HG03139 (cell line): ENCODE data around the gene TRIM41.
"Not testable (repeated sequence)": the region's sequence is repeated elsewhere in the genome, so short reads cannot be mapped to it uniquely, and the experiment has no call there.

Experiments used
- ATAC-seq: cut with Tn5 transposase; IDR thresholded peaks from one replicate; pipeline ENCODE4 v1.9.1; 2021; ENCODE audit not compliant: unreplicated experiment

Gene TRIM41

GRCh38 chr5:181210148-181210547 is 12.9 kb upstream of the TRIM41 start:
- not testable (repeated sequence) for ATAC-seq

DNA sequence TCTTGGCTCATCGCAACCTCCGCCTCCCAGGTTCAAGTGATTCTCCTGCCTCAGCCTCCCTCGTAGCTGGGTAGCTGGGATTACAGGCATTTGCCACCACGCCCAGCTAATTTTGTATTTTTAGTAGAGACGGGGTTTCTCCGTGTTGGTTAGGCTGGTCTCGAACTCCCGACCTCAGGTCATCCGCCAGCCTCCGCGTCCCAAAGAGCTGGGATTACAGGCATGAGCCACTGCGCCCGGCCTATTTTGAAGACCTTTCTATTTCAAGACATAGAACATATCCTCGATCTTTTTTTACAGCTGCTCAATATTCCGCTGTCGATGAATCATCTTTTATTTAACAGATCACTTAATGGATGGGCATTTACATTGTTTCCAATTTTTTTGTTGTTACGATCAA is 12.4 kb upstream of the TRIM41 start:
- not testable (repeated sequence) for ATAC-seq

GRCh38 chr5:181211208-181211607 is 11.9 kb upstream of the TRIM41 start:
- no peak for ATAC-seq

DNA sequence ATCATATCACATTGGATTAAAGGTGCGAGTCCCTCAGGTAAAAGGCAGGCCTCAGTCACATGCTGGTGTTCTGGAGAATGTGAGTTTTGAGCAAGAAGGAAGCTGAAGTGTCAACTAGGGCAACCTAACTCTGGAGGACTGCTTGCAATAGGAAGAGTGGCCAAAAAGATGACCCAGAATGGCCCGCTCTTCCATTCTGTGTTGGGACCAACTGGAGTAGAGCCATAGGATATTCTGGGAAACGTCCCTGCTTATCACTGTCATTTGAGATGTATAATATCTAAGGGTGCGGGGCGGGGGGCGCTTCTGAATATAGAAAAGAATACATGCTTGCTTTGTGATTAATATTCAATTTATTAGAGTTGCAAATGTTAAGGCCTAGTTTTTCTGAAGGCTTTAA is 11.0 kb upstream of the TRIM41 start:
- no peak for ATAC-seq

- no peak for ATAC-seq
These were observed 10.1 kb upstream of the TRIM41 start for GRCh38 chr5:181212934-181213333.

DNA sequence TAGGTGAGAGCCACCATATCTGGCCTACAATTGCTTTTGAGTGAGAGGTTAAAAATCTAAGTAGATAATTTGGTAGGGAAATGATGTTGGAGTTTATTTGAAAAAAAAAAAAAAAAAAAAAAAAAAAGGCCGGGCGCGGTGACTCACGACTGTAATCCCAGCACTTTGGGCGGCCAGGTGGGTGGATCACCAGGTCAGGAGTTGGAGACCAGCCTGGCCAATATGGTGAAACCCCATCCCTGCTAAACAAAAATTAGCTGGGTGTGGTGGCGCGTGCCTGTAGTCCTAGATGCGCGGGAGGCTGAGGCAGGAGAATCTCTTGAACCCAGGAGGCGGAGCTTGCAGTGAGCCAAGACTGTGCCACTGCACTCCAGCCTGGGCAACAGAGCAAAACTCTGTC is 8.8 kb upstream of the TRIM41 start:
- not testable (repeated sequence) for ATAC-seq

- no peak for ATAC-seq
These were observed 6.8 kb upstream of the TRIM41 start for GRCh38 chr5:181215997-181216989.

DNA sequence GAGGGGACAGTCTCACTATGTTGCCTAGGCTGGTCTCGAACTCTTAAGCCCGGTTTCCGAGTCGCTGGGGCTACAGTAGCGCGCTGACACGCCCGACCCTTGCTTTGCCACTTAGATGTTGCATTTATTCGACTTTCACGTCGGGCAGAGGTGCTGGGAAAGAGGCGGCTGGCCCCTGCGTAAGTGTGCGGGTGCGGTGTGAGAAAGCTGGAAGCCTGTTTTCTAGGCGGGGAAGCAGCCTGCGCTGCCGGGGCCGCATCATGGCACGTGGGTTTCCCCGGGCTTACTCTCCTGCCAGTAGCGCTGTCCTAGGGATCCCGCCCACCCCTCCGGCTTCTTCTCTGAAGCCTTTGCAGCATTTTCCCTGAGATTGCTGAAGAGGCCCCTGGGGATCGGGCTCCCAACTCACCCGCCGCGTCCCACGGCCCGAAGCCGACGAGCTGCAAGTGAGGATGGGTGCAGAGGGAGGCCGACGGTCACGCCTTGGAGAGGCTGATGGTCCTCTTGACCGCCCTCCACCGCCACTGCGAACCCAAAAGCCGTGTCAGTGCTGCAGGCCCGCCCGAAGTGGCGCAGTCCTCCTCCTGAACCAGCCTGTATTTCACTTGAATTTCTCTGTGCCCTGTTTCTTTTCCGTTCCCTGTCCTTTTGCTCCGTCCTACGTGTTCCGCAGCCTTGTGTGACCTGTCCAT is 5.8 kb upstream of the TRIM41 start:
- no peak for ATAC-seq

DNA sequence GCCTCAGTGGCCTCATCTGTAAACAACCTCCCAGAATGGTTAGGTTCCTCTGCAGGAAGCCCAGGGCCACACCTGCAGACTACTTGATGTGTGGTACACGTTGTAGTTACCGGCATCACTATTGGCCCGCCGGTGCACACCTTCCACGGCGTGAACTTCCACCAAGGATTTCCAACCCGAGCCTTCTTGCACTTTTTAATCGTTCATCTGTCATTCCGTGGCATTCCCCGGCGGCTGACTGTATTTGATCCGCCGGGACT is 5.3 kb upstream of the TRIM41 start:
- no peak for ATAC-seq

GRCh38 chr5:181218795-181219124 is 4.3 kb upstream of the TRIM41 start:
- ATAC-seq: no peak

DNA sequence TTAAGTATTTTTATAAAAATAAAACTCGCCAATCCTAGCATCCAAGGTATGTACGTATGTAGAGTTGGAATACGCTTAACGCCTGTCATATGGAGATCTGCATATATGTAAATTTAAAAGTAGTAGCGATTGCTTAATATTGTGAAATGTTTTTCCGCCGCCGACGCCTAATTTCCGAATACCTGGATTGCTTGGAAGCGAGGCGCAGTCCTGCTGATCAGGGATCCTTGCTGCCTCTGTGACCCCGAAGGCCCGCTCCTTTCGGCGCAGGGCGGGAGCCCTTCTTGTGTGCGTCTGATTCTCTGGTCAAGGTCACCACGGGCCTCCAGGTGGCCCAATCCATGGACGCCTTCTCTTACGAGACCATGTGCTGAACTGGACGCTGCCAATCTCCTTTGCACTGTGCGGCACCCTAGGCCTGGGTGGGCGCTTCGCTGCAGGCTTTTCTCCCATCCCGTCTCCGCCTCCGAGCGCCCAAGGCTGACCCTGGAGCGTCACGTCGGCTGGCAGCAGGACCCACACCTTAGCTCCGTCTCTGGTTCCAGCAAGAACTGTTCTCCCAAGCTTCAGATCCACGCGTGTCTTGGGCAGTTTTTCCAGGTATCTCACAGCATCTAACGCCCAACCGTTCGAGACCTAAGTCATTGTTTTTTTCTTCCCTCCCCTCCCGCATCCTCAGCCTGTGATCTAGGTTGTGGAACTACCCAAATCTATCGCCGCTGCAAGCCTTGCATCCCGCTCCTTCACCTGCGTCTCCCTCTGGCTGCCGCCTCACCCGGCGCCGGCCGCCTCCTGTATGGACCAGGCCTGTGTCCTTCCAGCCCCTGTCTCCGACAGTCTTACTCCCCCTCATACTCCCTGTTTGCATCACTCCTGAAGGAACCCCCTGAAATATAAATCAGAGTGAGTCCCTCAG is 3.6 kb upstream of the TRIM41 start:
- no peak for ATAC-seq

DNA sequence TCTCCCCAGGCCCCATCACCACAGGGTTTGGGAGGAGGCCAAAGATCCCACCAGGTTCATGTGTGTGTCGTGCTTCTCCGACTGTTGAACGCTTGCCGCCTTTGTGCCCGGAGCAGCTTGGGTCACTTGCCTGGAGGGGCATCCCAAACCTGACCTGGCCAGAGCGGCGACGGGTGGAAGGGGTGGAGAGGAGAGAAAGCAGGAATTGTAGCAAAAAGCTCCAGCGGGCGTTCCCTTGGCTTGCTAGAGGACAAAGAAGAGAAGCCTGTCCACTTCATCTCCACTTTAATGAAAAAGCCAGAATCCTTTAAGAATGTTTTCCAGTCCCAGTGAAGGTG is 2.9 kb upstream of the TRIM41 start:
- ATAC-seq: no peak

DNA sequence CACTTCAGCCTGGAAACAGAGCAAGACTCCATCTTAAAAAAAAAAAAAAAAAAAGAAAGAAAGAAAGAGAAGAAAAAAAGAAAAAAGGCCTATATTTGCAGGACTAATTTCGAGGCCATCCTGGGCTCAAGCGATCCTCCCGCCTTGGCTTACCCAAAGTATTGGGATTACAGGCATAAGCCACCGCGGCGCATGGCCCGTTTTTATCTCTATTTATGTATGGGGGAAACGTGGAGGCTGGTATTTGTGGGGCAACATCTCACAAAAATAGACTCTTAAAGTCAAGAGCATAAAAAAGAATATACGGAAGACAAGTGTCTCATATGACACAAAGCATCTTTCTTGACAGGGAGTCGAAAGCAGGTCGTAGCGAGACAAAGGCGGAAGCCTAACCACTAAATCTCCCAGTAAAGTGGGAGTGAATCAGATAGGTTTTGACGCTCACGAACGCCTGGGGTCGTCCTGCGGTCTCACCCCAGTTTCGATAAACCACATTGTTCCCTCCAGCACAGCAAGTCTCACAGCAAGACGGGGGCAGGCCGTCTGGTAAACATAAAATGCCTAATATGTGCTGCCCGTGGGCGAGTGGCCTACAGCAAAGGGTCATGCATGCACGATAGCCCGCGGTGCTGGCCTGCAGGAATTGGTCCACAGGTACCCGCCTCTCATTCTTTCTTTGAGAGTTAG is 1.8 kb upstream of the TRIM41 start:
- no peak for ATAC-seq

- peak; percentile 14 for ATAC-seq
These were observed 1.1 kb upstream of the TRIM41 start for GRCh38 chr5:181221792-181222629.

- ATAC-seq: peak; percentile 1
These were observed 437 bp upstream of the TRIM41 start for GRCh38 chr5:181222630-181223057.

GRCh38 chr5:181223729-181224389 is 778 bp downstream of the TRIM41 start:
- no peak for ATAC-seq

- no peak for ATAC-seq
These were observed 1.5 kb downstream of the TRIM41 start for GRCh38 chr5:181224390-181225229.

DNA sequence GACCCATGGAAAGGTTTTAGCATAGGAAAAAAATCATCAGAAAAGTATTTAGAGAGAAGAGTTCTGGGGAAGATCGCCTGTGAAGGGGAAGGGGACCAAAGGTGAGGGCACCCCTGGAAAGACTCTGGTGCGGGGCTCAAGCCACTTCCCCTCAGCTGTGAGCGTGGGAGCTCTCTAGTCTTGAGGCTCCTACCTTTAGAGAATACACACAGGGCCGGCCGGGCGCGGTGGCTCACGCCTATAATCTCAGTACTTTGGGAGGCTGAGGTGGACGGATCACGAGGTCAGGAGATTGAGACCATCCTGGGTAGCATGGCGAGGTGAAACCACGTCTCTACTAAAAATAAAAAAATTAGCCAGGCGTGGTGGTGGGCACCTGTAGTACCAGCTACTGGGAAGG is 6.9 kb downstream of the TRIM41 start:
- no peak for ATAC-seq

- no peak for ATAC-seq
These were observed 7.5 kb downstream of the TRIM41 start for GRCh38 chr5:181230551-181230950.
